HepG2 (cell line): ENCODE results near the gene ARHGAP21. TPM values are rescaled to one million over a fixed set of nuclear protein-coding genes. Genes with fewer than 3 reads are reported as not detected.

Experiments used
- AHR ChIP-seq: IDR thresholded peaks from 2 replicates; pipeline ENCODE4 v1.6.1; 2018; ENCODE audit warnings: missing genetic modification reagents, missing compliant biosample characterization
- ATM ChIP-seq: fragments of 450-650 bp; IDR thresholded peaks from 2 replicates; pipeline ENCODE4 v1.7.1; 2017; ENCODE audit warnings: mild to moderate bottlenecking, borderline replicate concordance
- CENPX ChIP-seq: sonication (generic); formaldehyde crosslinking; IDR thresholded peaks from 2 replicates; pipeline ENCODE4 v1.9.0; 2021; ENCODE audit warnings: mild to moderate bottlenecking, missing genetic modification reagents, moderate library complexity
- DR1 ChIP-seq: sonication (generic); formaldehyde crosslinking; IDR thresholded peaks from 2 replicates; pipeline ENCODE4 v1.8.0; 2021; ENCODE audit warnings: mild to moderate bottlenecking, missing genetic modification reagents, inconsistent platforms
- ERF ChIP-seq: IDR thresholded peaks from 2 replicates; pipeline ENCODE4 v1.6.1; 2018; ENCODE audit warnings: missing biosample characterization, missing genetic modification reagents
- GZF1 ChIP-seq: sonication (generic); formaldehyde crosslinking; IDR thresholded peaks from 2 replicates; pipeline ENCODE4 v1.5.1; 2020; ENCODE audit warnings: mild to moderate bottlenecking, missing genetic modification reagents
- IRF2 ChIP-seq: IDR thresholded peaks from 2 replicates; pipeline ENCODE4 v1.6.1; 2018; ENCODE audit warnings: missing genetic modification reagents, missing compliant biosample characterization
- ISL2 ChIP-seq: sonication (generic); formaldehyde crosslinking; IDR thresholded peaks from 2 replicates; pipeline ENCODE4 v1.5.0; 2020; ENCODE audit warnings: missing genetic modification reagents
- MYC ChIP-seq: sonication (generic); formaldehyde crosslinking; IDR thresholded peaks from 2 replicates; pipeline ENCODE4 v1.9.0; 2021; ENCODE audit warnings: missing genetic modification reagents, borderline replicate concordance
- NBN ChIP-seq: fragments of 450-650 bp; conservative IDR thresholded peaks from 2 replicates; pipeline ENCODE4 v1.6.1; 2017
- SALL1 ChIP-seq: sonication (generic); formaldehyde crosslinking; IDR thresholded peaks from 2 replicates; pipeline ENCODE4 v1.8.0; 2022; ENCODE audit warnings: mild to moderate bottlenecking, missing genetic modification reagents
- SIX1 ChIP-seq: sonication (generic); formaldehyde crosslinking; IDR thresholded peaks from 2 replicates; pipeline ENCODE4 v1.4.0; 2020; ENCODE audit warnings: missing genetic modification reagents, borderline replicate concordance
- ZBTB38 ChIP-seq: sonication (generic); formaldehyde crosslinking; IDR thresholded peaks from 2 replicates; pipeline ENCODE4 v1.5.1; 2020; ENCODE audit warnings: mild to moderate bottlenecking, missing genetic modification reagents
- ZFP36L2 ChIP-seq: sonication (generic); formaldehyde crosslinking; IDR thresholded peaks from 2 replicates; pipeline ENCODE4 v1.4.0; 2020; ENCODE audit warnings: missing genetic modification reagents
- ZNF335 ChIP-seq: sonication (generic); formaldehyde crosslinking; IDR thresholded peaks from 2 replicates; pipeline ENCODE4 v1.4.0; 2020; ENCODE audit warnings: missing genetic modification reagents
- ZNF33A ChIP-seq: sonication (generic); formaldehyde crosslinking; IDR thresholded peaks from 2 replicates; pipeline ENCODE4 v1.5.1; 2020; ENCODE audit warnings: missing genetic modification reagents, mild to moderate bottlenecking, moderate library complexity, borderline replicate concordance
- ZSCAN31 ChIP-seq: sonication (generic); formaldehyde crosslinking; IDR thresholded peaks from 2 replicates; pipeline ENCODE4 v1.5.0; 2020; ENCODE audit warnings: low read depth, mild to moderate bottlenecking, missing genetic modification reagents
- ZSCAN9 ChIP-seq: IDR thresholded peaks from 2 replicates; pipeline ENCODE4 v1.6.1; 2016; ENCODE audit warnings: borderline replicate concordance
- polyA plus RNA-seq, 8 experiments: library from polyadenylated mRNA; depleted of rRNA in 3 of 8; stranded (reverse) in 7 of 8; unstranded in 1 of 8; fragments of >200 nt; fragmentation: Illumina TruSeq in 4 of 8; extraction: Trizol in 4 of 8; gene quantifications; 2 replicates each; pipeline versions ENCODE4 v1.2.1 to v1.2.3, GENCODE V29; 2011 to 2016; ENCODE audit warnings: low read depth in 4 of 8, missing spikeins in 1 of 8, mixed read lengths in 1 of 8; ENCODE audit not compliant: insufficient read depth in 1 of 8
- total RNA-seq, 5 experiments: library from RNA; depleted of rRNA; stranded (reverse); fragments of >200 nt; fragmentation: Illumina TruSeq; extraction: Trizol; gene quantifications; 2 replicates each; pipeline ENCODE4 v1.2.3, GENCODE V29; 2016; ENCODE audit warnings: low read depth in 1 of 5
- TF ChIP-seq, protein P1 (sequence below): IDR thresholded peaks from 2 replicates; pipeline ENCODE4 v1.6.1; 2016; ENCODE audit warnings: missing genetic modification reagents, missing compliant biosample characterization
- TF ChIP-seq, protein P2 (sequence below): sonication (generic); formaldehyde crosslinking; IDR thresholded peaks from 2 replicates; pipeline ENCODE4 v1.4.0; 2020; ENCODE audit warnings: missing genetic modification reagents, mild to moderate bottlenecking, borderline replicate concordance
- TF ChIP-seq, protein P3 (sequence below): sonication (generic); formaldehyde crosslinking; IDR thresholded peaks from 2 replicates; pipeline ENCODE4 v1.5.0; 2020; ENCODE audit warnings: mild to moderate bottlenecking, missing genetic modification reagents, moderate library complexity
- TF ChIP-seq, protein P4 (sequence below), 2 experiments: sonication (generic) in 1 of 2; formaldehyde crosslinking in 1 of 2; IDR thresholded peaks; 2 replicates each; pipeline versions ENCODE4 v1.4.0 to v1.6.1; 2016 to 2020; ENCODE audit warnings: borderline replicate concordance in 1 of 2, low read depth in 1 of 2, mild to moderate bottlenecking in 1 of 2, missing genetic modification reagents in 1 of 2

The ARHGAP21 gene
- total and polyA plus RNA-seq, 2 of the 13 experiments (the other 11 are each of a cell fraction or from before 2014, with no cell fraction given): 23.9 to 26.6 TPM

DNA sequence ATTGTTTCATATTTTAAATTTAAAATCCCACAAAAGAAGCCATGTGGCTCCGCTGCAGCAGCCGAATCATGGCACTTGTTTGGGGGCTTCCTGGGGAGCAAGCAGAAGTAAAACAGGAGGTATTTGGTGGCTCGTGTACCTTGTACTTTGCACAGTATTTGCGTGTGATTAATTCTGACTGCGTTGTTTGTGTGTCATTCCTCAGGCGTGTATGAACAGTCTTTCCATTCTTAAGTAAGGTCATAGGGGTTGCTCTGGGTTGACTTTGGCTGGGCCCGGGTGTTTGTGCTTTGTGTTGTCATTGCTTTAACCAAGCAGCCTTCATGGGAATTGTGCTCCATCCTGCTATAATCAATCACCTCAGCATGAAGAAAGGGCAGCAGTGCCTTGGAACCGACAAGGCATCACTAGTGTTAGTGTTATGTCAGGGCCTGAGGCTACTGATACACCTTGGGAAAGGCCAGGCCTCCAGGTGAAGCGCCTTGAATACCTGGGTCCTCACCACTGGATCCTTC is 182.4 kb downstream of the ARHGAP21 start (continued):
- no peak for TF ChIP-seq MYC (CRISPR knock-in tag)
- peak; percentile 39; the same call in 1 of the 2 replicates for TF ChIP-seq IRF2
- TF ChIP-seq, protein P1, sequence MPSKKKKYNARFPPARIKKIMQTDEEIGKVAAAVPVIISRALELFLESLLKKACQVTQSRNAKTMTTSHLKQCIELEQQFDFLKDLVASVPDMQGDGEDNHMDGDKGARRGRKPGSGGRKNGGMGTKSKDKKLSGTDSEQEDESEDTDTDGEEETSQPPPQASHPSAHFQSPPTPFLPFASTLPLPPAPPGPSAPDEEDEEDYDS (CRISPR knock-in tag): no peak; the same call in 1 of the 2 replicates
- no peak for TF ChIP-seq NBN
- TF ChIP-seq ZNF335: no peak
- TF ChIP-seq SIX1 (CRISPR knock-in tag): peak; percentile 37; the same call in 1 of the 2 replicates
- TF ChIP-seq, protein P2, sequence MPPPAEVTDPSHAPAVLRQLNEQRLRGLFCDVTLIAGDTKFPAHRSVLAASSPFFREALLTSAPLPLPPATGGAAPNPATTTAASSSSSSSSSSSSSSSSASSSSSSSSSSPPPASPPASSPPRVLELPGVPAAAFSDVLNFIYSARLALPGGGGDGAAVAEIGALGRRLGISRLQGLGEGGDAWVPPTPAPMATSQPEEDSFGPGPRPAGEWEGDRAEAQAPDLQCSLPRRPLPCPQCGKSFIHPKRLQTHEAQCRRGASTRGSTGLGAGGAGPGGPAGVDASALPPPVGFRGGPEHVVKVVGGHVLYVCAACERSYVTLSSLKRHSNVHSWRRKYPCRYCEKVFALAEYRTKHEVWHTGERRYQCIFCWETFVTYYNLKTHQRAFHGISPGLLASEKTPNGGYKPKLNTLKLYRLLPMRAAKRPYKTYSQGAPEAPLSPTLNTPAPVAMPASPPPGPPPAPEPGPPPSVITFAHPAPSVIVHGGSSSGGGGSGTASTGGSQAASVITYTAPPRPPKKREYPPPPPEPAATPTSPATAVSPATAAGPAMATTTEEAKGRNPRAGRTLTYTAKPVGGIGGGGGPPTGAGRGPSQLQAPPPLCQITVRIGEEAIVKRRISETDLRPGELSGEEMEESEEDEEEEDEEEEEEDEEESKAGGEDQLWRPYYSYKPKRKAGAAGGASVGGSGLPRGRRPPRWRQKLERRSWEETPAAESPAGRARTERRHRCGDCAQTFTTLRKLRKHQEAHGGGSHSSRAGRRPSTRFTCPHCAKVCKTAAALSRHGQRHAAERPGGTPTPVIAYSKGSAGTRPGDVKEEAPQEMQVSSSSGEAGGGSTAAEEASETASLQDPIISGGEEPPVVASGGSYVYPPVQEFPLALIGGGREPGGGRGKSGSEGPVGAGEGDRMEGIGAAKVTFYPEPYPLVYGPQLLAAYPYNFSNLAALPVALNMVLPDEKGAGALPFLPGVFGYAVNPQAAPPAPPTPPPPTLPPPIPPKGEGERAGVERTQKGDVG: no peak
- peak; percentile 82 for TF ChIP-seq ISL2 (CRISPR knock-in tag)
- TF ChIP-seq ZSCAN31 (CRISPR knock-in tag): peak; percentile 76
- TF ChIP-seq ZFP36L2 (CRISPR knock-in tag): no peak
- TF ChIP-seq ATM: no peak
- TF ChIP-seq, protein P3, sequence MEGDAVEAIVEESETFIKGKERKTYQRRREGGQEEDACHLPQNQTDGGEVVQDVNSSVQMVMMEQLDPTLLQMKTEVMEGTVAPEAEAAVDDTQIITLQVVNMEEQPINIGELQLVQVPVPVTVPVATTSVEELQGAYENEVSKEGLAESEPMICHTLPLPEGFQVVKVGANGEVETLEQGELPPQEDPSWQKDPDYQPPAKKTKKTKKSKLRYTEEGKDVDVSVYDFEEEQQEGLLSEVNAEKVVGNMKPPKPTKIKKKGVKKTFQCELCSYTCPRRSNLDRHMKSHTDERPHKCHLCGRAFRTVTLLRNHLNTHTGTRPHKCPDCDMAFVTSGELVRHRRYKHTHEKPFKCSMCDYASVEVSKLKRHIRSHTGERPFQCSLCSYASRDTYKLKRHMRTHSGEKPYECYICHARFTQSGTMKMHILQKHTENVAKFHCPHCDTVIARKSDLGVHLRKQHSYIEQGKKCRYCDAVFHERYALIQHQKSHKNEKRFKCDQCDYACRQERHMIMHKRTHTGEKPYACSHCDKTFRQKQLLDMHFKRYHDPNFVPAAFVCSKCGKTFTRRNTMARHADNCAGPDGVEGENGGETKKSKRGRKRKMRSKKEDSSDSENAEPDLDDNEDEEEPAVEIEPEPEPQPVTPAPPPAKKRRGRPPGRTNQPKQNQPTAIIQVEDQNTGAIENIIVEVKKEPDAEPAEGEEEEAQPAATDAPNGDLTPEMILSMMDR (CRISPR knock-in tag): no peak
- peak; percentile 48; the same call in 1 of the 2 replicates for TF ChIP-seq ZBTB38 (CRISPR knock-in tag)
- TF ChIP-seq ZNF33A (CRISPR knock-in tag): no peak
- no peak for TF ChIP-seq DR1 (CRISPR knock-in tag)
- TF ChIP-seq ERF (CRISPR knock-in tag): peak; percentile 75
- TF ChIP-seq CENPX (CRISPR knock-in tag): no peak
- TF ChIP-seq GZF1 (CRISPR knock-in tag): no peak
- peak; percentile 64; the same call in 1 of the 2 replicates for TF ChIP-seq ZSCAN9
- TF ChIP-seq AHR (CRISPR knock-in tag): peak; percentile 96
- TF ChIP-seq SALL1 (CRISPR knock-in tag): peak; percentile 89
- TF ChIP-seq, protein P4, sequence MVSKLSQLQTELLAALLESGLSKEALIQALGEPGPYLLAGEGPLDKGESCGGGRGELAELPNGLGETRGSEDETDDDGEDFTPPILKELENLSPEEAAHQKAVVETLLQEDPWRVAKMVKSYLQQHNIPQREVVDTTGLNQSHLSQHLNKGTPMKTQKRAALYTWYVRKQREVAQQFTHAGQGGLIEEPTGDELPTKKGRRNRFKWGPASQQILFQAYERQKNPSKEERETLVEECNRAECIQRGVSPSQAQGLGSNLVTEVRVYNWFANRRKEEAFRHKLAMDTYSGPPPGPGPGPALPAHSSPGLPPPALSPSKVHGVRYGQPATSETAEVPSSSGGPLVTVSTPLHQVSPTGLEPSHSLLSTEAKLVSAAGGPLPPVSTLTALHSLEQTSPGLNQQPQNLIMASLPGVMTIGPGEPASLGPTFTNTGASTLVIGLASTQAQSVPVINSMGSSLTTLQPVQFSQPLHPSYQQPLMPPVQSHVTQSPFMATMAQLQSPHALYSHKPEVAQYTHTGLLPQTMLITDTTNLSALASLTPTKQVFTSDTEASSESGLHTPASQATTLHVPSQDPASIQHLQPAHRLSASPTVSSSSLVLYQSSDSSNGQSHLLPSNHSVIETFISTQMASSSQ (IDR thresholded peaks at IDR 0.05; ENCODE audit: low read depth): no peak
- TF ChIP-seq, protein P4 (CRISPR knock-in tag; IDR thresholded peaks at IDR 0.05; ENCODE audit: borderline replicate concordance): peak; percentile 65; the same call in 1 of the 2 replicates
